Urinary bladder (tissue), 4 donors: ENCODE measurements around the gene ARHGAP22. TPM values are rescaled to one million over a fixed set of nuclear protein-coding genes. Genes with fewer than 3 reads are reported as not detected.

Experiments
- DNase-seq: peaks from one replicate; pipeline ENCODE4 v3.0.0-alpha.2; 2015; ENCODE audit errors: extremely low spot score
- H3K27ac ChIP-seq: one replicate; pipeline ENCODE4 v1.5.1; 2013; ENCODE audit warnings: low read depth, mild to moderate bottlenecking, moderate library complexity
- H3K36me3 ChIP-seq: one replicate; pipeline ENCODE4 v1.6.1; 2013; ENCODE audit warnings: mild to moderate bottlenecking, moderate library complexity; ENCODE audit not compliant: insufficient read depth
- H3K4me1 ChIP-seq: one replicate; pipeline ENCODE4 v1.6.1; 2013; ENCODE audit warnings: mild to moderate bottlenecking, moderate library complexity; ENCODE audit not compliant: insufficient read depth
- H3K4me3 ChIP-seq: one replicate; pipeline ENCODE4 v1.5.1; 2013; ENCODE audit warnings: low read depth, low read length
- WGBS: extraction: QIAGEN DNeasy Blood & Tissue Kit; methylation state at CpG from one replicate; pipeline ENCODE4 v1.1.7; 2013; 5-methylcytosine and 5-hydroxymethylcytosine counted together
- polyA plus RNA-seq: library from polyadenylated mRNA; stranded (reverse); fragments of 200-250 nt; gene quantifications from one replicate; pipeline ENCODE4 v1.2.3, GENCODE V29; 2013
- total RNA-seq: library from RNA; depleted of rRNA; stranded (reverse); fragments of >200 nt; gene quantifications from one replicate; pipeline ENCODE4 v1.2.3, GENCODE V29; 2014
- donor health status: healthy with polysubstance abuse.
- donor health status: healthy.

Gene ARHGAP22
- total and polyA plus RNA-seq, 2 donors = 2.3 to 6.0 TPM

GRCh38 chr10:48495282-48496045 lies 109.4 kb downstream of the ARHGAP22 start:
- no peak for DNase-seq
- 90% methylated on average over 11 of the region's 11 CpGs for WGBS
- H3K4me3 ChIP-seq = no peak overlapping the region

GRCh38 chr10:48494611-48495010 lies 110.3 kb downstream of the ARHGAP22 start:
- Histone ChIP-seq H3K27ac (no peak overlapping the region), H3K36me3 (no peaks in the 10 kb centered on the region), H3K4me3 (no peak overlapping the region), H3K4me1 (no peaks in the 10 kb centered on the region)
- WGBS = 86% methylated on average over 5 of the region's 5 CpGs
- DNase-seq = no peak

More at GRCh38 chr10:48495282-48496045, 109.4 kb downstream of the ARHGAP22 start:
- no peaks in the 10 kb centered on the region for H3K4me1 ChIP-seq
- no peaks in the 10 kb centered on the region for H3K36me3 ChIP-seq
- no peak overlapping the region for H3K27ac ChIP-seq

- H3K4me1 ChIP-seq = no peaks in the 10 kb centered on the region
- H3K4me3 ChIP-seq = no peak overlapping the region
- whole genome bisulfite sequencing = 85% methylated on average over 8 of the region's 8 CpGs
- H3K36me3 ChIP-seq = no peaks in the 10 kb centered on the region
- H3K27ac ChIP-seq = no peak overlapping the region
- no peak for DNase-seq
Observed at GRCh38 chr10:48494073-48494472, 110.8 kb downstream of the ARHGAP22 start.

GRCh38 chr10:48493083-48493871 lies 111.6 kb downstream of the ARHGAP22 start:
- H3K36me3 ChIP-seq = no peaks in the 10 kb centered on the region
- no peak overlapping the region for H3K27ac ChIP-seq
- H3K4me1 ChIP-seq = no peaks in the 10 kb centered on the region
- DNase-seq = no peak
- no peak overlapping the region for H3K4me3 ChIP-seq
- 85% methylated on average over 16 of the region's 16 CpGs for WGBS

GRCh38 chr10:48492201-48492600 lies 112.7 kb downstream of the ARHGAP22 start:
- no peaks in the 10 kb centered on the region for H3K4me1 ChIP-seq
- no peak overlapping the region for H3K27ac ChIP-seq
- no peak for DNase-seq
- no peaks in the 10 kb centered on the region for H3K36me3 ChIP-seq
- H3K4me3 ChIP-seq = no peak overlapping the region
- 70% methylated on average over 2 of the region's 2 CpGs for WGBS

- Histone ChIP-seq H3K27ac (no peak overlapping the region), H3K4me3 (no peak overlapping the region), H3K4me1 (no peaks in the 10 kb centered on the region), H3K36me3 (no peaks in the 10 kb centered on the region)
- WGBS = 92% methylated on average over 13 of the region's 13 CpGs
- no peak for DNase-seq
Observed at GRCh38 chr10:48491392-48492139, 113.3 kb downstream of the ARHGAP22 start.

GRCh38 chr10:48490946-48491345 lies 113.9 kb downstream of the ARHGAP22 start:
- H3K4me1 ChIP-seq = no peaks in the 10 kb centered on the region
- no peaks in the 10 kb centered on the region for H3K36me3 ChIP-seq
- no peak overlapping the region for H3K27ac ChIP-seq
- no peak overlapping the region for H3K4me3 ChIP-seq
- DNase-seq = no peak
- WGBS = 66% methylated on average over 6 of the region's 6 CpGs

- H3K4me1 ChIP-seq = no peaks in the 10 kb centered on the region
- no peaks in the 10 kb centered on the region for H3K36me3 ChIP-seq
- DNase-seq = no peak
- H3K4me3 ChIP-seq = no peak overlapping the region
- H3K27ac ChIP-seq = no peak overlapping the region
- WGBS = 92% methylated on average over 7 of the region's 7 CpGs
Observed at GRCh38 chr10:48490571-48490940, 114.3 kb downstream of the ARHGAP22 start.

GRCh38 chr10:48489099-48489498 lies 115.8 kb downstream of the ARHGAP22 start:
- H3K36me3 ChIP-seq = no peaks in the 10 kb centered on the region
- H3K27ac ChIP-seq = no peak overlapping the region
- 94% methylated on average over 1 of the region's 1 CpG for WGBS
- no peak for DNase-seq
- no peak overlapping the region for H3K4me3 ChIP-seq
- no peaks in the 10 kb centered on the region for H3K4me1 ChIP-seq

GRCh38 chr10:48487244-48487643 lies 117.6 kb downstream of the ARHGAP22 start:
- H3K36me3 ChIP-seq = no peaks in the 10 kb centered on the region
- no peaks in the 10 kb centered on the region for H3K4me1 ChIP-seq
- DNase-seq = no peak
- WGBS = 96% methylated on average over 1 of the region's 1 CpG
- H3K27ac ChIP-seq = no peak overlapping the region
- no peak overlapping the region for H3K4me3 ChIP-seq

GRCh38 chr10:48485711-48486110 lies 119.2 kb downstream of the ARHGAP22 start:
- Histone ChIP-seq H3K36me3 (no peaks in the 10 kb centered on the region), H3K4me1 (no peaks in the 10 kb centered on the region), H3K27ac (no peak overlapping the region), H3K4me3 (no peak overlapping the region)
- no peak for DNase-seq

- Histone ChIP-seq H3K36me3 (no peaks in the 10 kb centered on the region), H3K27ac (no peak overlapping the region), H3K4me3 (no peak overlapping the region), H3K4me1 (no peaks in the 10 kb centered on the region)
- DNase-seq = no peak
- 74% methylated on average over 3 of the region's 3 CpGs for WGBS
Observed at GRCh38 chr10:48484911-48485310, 120.0 kb downstream of the ARHGAP22 start.

- no peak for DNase-seq
- no peaks in the 10 kb centered on the region for H3K36me3 ChIP-seq
- 43% methylated on average over 3 of the region's 3 CpGs for WGBS
- no peak overlapping the region for H3K27ac ChIP-seq
- H3K4me3 ChIP-seq = no peak overlapping the region
- H3K4me1 ChIP-seq = no peaks in the 10 kb centered on the region
Observed at GRCh38 chr10:48482207-48482606, 122.7 kb downstream of the ARHGAP22 start.
